GM10847 (cell line): ENCODE measurements around the gene SGK1.
A peak's percentile ranks its signal among the peaks of the same experiment; 100 is the strongest.

ENCODE experiments used
- POLR2A ChIP-seq: IDR thresholded peaks from 2 replicates; pipeline ENCODE4 v1.6.1; 2011; ENCODE audit not compliant: insufficient read length; ENCODE audit errors: extremely low read depth

Gene SGK1

DNA sequence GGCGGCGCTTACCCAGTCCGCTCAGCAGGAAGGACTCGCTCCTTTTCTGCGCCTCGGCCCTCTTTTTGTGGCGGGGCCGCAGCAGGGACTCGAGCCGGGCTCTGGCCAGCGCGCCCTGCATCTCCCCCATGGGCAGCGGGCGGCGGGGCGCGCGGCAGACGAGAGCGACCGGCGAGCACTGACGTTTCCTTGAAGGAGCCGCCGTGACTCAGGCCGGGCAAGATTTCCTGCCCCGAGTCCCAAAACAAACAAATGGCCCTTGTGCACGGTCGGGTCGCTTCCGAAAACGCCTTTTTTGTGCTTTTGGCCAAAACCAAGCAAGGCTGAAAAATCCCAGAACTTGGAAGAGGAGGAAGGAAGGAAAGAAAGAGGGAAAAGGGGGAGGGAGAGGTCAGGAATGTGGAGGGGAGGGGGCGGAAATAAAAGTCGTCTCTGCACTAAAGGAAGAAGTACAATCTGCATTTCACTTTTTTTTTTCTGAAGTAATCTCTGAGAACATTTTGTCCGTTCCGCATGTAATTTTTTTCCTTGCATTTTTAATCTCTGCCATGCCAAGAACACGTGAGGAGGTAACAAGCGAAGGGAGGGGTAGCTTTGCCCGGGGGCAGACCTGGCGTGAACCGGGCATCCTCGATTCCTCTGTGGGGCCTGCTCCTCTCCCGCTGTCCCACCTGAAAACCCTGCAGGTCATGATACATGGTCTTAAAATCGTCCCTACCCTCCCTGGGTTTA is 142.2 kb downstream of the SGK1 start:
- TF ChIP-seq POLR2A = no peak

DNA sequence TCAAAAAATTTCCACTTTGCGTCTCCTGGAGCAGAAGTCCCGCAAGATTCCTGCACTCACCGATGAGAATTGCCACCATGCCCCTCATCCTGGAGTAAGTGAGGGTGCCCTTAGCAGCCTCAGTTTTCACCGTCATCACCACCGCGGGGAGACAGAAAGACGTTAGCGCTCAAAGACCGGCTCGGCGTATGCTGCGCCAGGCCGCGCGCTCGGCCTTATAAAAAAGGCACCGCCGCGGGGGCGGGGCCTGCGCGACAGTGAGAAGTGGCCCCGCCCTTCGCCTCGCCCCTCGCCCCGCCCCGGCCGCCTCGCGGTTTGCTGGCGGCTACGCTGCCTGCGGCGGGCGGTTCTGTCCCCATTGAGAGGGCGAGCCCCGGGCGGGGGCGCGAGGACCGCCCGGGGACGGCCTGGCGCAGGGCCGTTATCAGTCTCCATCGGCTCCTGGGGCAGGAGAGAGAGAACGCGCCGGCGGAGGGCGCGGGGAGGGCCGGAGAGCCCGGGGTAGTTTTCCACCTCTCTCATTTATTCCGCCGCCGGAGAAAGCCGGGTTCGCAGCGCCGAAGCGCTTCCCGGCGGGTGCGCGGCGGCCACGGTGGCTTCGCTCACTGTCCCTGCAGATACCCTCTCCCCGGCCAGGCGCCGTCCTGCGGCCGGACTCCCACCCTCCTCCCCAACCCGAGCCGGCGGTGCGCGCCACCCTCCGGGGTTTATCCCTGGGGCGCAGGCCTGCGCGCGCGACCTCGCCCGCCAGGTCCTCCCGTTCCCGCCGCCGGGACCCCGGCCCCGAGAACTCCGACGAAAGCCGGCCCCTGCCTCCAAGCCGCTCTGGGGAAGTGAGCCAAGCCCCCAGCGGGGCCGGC is 143.0 kb downstream of the SGK1 start:
- peak; percentile 97 for TF ChIP-seq POLR2A

DNA sequence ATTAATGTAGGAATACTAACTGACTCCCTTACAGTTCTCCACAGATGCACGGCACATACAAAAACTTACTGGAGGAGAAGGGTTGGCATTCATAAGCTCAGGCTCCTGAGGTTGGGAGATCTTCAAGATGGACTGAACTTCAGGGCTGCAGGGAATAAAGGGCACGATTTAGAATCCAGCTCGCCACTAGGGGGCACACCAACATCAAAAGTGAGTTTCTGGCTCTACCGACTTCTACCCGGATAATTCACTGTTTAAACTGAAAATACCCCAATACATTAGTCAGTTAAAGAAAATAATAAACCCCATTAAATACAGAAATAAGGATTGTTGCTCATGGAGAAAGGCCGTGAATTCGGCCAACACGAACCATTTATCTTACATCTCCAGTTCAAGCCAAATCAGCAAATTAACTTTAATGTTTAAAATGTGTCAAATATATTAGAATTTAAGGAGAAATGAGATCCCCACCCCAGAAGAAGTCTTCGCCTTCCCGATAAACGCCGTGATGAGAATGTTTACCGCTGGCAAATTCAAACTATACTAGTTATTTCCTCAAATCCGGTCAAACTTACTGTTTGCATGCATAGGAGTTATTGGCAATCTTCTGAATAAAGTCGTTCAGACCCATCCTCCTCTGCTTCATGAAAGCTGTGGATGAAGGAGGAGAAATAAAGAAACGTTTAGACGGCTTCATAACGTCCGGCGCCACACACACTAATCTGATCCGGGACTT is 143.8 kb downstream of the SGK1 start:
- no peak for TF ChIP-seq POLR2A

GRCh38 chr6:134173366-134173725 is 144.6 kb downstream of the SGK1 start:
- TF ChIP-seq POLR2A = no peak

DNA sequence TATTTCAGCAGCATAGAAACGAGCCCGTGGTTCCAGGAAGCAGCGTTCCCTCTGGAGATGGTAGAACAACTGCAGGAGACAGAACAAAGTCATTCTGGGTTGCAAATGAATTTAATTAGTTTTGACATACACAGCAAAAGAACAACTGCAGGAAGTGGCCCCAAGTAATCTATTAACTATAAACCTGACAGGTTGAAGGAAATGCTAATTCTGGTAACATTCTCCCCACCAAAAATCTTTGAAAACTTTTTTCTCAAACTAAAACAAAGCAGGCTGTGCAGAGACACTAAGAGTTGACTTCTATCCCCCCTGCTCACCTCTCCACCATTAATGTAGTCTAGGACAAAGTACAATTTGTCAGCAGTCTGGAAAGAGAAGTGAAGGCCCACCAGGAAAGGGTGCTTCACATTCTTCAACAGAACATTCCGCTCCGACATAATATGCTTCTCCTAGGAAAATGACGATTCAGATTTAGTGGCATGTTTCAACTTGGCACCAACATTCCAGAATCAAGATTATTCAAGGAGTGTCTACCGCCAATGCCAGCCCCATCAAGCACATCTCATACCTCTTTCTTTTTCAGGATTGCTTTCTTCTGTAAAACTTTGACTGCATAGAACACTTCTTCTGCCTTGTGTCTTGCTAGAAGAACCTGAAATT is 145.1 kb downstream of the SGK1 start:
- no peak for TF ChIP-seq POLR2A

DNA sequence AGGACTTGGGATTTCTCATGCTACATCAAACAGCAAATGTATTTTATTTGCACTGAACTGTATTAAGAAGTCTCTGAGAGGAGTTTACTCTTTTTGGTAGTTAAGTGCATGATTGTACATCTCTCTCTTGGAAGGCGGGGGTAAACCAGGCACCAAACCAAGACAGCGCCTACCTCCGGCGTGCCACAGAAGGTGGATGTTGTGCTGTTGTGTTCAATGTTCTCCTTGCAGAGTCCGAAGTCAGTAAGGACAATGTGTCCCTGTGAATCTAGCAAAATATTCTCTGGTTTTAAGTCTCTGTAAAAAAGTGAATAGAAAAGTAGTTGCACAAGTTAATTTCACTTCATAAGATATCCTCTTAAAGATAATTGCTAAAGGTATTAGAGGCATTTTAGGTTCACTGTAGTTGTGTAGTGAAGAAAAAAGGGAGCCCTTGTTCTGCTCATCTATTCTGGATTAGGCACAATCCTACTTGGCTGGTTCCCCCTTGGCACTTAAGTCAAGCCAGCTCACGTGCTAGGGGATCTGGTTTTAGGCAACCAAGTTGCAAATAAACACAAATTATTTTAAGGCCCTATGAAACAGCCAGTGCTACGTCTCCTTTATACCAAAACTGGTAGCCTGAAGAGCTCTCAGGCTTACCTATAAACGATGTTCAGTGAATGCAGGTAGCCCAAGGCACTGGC is 145.7 kb downstream of the SGK1 start:
- TF ChIP-seq POLR2A = no peak

- TF ChIP-seq POLR2A = no peak
Observed at GRCh38 chr6:134171517-134171916, 146.4 kb downstream of the SGK1 start.

DNA sequence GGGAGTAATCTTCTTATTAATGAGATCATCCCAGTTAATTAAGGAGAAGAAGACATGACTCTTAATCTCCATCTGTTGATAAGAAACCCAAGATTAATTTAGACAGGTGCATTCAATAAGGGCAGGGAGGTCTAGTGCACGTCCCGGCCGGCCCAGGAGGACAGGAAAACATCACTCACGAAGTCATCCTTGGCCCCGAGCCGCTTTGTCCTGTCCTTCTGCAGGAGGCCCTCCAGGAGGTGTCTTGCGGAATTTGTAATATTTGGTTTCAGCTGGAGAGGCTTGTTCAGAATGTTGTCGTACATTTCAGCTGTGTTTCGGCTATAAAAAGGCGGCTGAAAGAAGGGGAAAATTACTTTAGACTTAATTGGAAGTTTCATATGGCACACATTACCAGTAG is 147.1 kb downstream of the SGK1 start:
- TF ChIP-seq POLR2A = no peak

GRCh38 chr6:134169871-134170486 is 147.9 kb downstream of the SGK1 start:
- TF ChIP-seq POLR2A = no peak

DNA sequence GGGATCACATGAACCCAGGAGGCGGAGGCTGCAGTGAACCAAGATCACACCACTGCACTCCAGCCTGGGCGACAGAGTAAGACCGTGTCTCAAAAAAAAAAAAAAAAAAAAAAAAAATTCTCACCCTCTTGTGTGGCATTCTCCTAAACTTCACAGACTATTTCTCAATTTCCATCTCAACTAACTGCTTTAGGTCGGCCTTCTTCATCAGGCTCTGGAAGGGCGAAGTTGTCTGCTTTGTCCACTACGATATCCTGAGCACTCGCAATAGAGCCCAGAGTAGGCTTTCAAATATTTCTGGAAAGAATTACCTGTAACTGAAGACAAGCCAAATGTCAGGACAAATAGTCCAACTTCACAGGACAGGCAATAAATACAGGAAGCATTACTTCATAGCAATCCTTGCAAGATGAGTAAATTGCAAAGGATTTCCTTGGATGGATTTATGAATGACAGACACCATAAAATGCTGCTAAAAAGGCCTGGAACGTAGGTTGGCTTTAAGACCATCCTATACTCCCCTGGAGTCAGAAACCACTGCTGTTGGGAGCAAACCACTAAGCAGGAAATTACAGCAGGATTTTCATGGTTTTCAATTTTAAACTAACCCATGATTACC is 149.2 kb downstream of the SGK1 start:
- TF ChIP-seq POLR2A = no peak

- TF ChIP-seq POLR2A = no peak
Observed at GRCh38 chr6:134166511-134167261, 151.2 kb downstream of the SGK1 start.

DNA sequence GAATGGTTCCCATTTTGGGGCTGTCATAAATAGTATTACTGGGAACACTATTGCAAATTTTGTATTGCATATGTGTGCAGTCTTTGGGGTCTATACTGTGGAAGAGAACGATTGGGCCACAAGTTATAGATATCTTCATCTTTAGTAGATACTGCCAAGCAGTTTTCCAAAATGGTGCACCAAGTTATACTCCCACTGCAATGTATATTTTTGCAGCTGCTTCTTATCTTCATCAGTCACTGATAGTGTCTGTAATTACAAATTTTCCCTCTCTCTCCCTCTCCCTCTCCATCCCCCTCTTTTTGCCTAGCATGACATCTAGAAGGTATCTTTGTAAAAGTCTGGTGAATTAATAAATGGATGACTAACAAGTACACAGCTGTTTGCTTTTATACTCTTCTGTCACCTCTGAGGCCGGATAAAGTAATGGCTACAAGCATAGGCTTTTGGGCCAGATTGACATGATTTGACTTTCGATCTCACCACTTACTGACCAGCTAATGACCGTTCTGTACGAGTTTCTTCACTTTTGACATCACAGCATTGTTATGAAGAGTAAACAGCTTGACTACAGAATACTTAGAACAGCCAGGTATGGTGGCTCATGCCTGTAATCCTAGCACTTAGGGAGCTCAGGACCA is 152.2 kb downstream of the SGK1 start:
- TF ChIP-seq POLR2A = no peak

DNA sequence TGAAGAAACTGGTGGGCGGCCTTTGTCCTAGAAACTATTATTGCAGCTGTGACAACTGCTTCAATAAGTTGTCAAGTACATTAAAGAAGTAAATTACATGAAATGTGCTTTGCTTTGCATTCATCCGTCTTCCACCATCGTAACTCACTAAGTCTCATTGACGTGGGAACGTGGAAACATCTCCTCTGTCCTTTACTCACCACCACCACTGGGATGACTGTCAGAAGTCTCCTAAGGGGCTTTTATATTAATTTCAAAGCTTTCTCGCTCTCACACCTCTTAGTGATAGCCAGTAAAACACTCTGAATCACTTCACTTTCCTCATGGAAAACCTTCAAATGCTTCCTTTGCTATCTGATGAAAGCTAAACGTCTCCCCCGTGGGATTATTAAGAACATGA is 153.6 kb downstream of the SGK1 start:
- TF ChIP-seq POLR2A = no peak
